ENCODE data around the gene ARL5A. TPM values are rescaled to one million over a fixed set of nuclear protein-coding genes. Genes with fewer than 3 reads are reported as not detected.

The ARL5A gene
- total RNA-seq, 2 experiments from 2014 or later = 54.6 to 63.2 TPM

DNA sequence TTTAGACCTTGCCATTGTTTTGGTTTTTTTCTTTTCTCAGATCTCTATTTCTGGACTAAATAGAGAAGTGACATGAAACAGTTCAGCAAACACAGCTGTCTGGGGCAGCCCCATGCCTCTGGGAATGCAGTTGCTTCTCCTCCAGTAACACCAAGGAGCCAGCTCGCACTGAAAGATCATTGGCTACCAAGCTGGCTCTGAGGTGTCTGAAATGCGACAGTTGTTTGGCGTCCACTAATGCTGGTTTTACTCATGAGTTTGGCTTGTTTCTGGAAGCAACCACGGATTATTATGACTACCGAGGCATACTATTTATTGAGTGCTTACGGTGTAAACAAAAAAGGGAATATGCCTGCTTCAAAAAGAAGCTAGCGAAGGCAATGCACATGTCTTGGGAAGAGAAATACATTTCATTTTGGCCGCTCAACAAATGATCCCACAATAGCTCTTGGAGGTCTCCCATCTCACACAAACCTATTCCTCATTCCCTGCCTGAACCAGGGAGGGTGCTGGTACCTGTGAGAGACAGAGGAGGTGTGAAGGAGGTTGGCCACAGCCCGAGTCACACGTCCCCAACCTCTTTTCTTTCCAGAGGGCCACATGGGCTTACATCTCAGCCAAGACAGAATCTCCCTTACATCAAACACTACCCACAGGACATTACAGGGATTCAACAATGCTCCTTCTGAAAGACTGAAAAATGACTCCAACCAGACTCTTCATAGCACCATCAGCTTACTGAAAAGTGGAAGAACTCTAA, 56.4 kb downstream of the ARL5A start:
- no peak for DNase-seq
- ChIA-PET POLR2A (no interaction called here), CTCF (no interaction called here)
- H3K4me3 Mint-ChIP-seq = no peak overlapping the region
- no peak overlapping the region for H3K27ac Mint-ChIP-seq
- H3K27me3 Mint-ChIP-seq = no peaks in the 10 kb centered on the region
- intact Hi-C loops (cut with micrococcal nuclease) = no loop called here
- H3K9me3 Mint-ChIP-seq = no peaks in the 10 kb centered on the region
- peaks cover 15% of the 10 kb centered on the region for H3K36me3 Mint-ChIP-seq
- H3K4me1 Mint-ChIP-seq (ENCODE audit: low read depth) = peaks cover 7% of the 10 kb centered on the region

DNA sequence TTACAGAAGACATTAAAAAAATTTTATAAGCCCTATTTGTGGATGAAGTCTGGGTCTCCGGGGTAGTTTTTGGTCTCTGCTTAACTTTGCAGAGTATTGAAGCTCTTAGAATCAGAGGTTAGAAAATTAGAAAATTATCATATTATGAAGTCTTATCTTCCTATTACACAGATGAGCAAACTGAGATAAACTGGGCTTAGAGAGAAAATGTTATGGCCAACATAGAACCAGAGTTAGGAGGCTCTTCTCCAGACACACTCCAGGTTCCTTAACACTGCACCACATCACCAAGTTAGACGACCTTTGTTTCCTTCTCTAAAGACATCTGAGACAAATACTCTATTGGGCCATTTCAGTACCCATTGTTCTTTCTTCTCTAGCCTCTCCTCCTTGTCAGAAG, 57.2 kb downstream of the ARL5A start:
- H3K9me3 Mint-ChIP-seq = no peaks in the 10 kb centered on the region
- peaks cover 7% of the 10 kb centered on the region for H3K36me3 Mint-ChIP-seq
- H3K4me1 Mint-ChIP-seq (ENCODE audit: low read depth) = peaks cover 11% of the 10 kb centered on the region
- intact Hi-C loops (cut with micrococcal nuclease) = no loop called here
- no peak for DNase-seq
- ChIA-PET CTCF (no interaction called here), POLR2A (no interaction called here)
- no peak overlapping the region for H3K27ac Mint-ChIP-seq
- H3K27me3 Mint-ChIP-seq = no peaks in the 10 kb centered on the region
- H3K4me3 Mint-ChIP-seq = no peak overlapping the region

DNA sequence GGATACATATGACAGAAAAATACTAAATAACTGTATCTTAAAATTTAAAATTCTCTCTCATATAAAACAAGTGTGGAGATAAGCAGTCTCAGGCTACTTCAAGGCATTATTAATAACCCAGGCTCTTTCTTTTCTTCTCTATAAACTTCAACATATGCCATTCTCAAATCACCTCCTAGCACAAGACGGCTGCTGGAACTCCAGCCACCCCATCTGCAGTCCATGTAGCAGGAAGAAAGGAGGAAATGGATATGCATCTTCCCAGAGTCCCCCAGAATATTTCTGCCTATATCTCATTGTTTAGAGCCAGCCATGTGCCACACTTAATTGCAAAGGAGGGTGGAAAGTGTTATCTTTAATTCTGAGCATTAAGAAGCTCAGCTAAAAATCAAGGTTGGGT, 58.6 kb downstream of the ARL5A start:
- CTCF ChIA-PET = no interaction called here
- Mint-ChIP-seq H3K27ac (no peak overlapping the region), H3K9me3 (no peaks in the 10 kb centered on the region), H3K4me1 (ENCODE audit: low read depth) (peaks cover 8% of the 10 kb centered on the region), H3K4me3 (no peak overlapping the region), H3K27me3 (no peaks in the 10 kb centered on the region), H3K36me3 (peaks cover 2% of the 10 kb centered on the region)
- no peak for DNase-seq
- intact Hi-C loops (cut with micrococcal nuclease) = loop anchor here (10.0 kb wide), 1 partner anchor 135 kb away; no protein-coding TSS in a partner anchor
- POLR2A ChIA-PET = no interaction called here

DNA sequence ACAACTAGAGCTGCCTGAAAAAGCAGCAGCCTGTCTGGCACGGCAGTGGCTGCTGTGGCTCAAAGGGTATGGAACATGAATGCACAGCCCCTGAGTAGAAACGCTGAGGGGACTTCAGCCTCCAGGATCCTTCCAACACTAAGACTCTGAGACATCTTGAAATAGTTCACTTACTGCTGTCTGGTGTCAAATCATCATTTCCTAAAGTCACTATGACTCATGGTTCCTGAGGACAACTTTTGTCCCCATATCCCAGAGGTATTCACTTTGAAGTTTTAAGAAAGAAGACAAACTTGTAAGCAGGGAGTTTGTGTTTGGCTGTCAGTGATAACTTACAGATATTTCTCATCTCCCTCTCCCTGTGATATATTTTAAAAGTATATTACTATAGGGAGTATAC, 60.7 kb downstream of the ARL5A start:
- ChIA-PET POLR2A (no interaction called here), CTCF (no interaction called here)
- H3K36me3 Mint-ChIP-seq = peaks cover 2% of the 10 kb centered on the region
- H3K9me3 Mint-ChIP-seq = no peaks in the 10 kb centered on the region
- no peaks in the 10 kb centered on the region for H3K27me3 Mint-ChIP-seq
- intact Hi-C loops (cut with micrococcal nuclease) = loop anchor here (10.0 kb wide), 1 partner anchor 133 kb away; no protein-coding TSS in a partner anchor
- no peak overlapping the region for H3K4me3 Mint-ChIP-seq
- DNase-seq = no peak
- no peak overlapping the region for H3K27ac Mint-ChIP-seq
- peaks cover 8% of the 10 kb centered on the region for H3K4me1 Mint-ChIP-seq (ENCODE audit: low read depth)

DNA sequence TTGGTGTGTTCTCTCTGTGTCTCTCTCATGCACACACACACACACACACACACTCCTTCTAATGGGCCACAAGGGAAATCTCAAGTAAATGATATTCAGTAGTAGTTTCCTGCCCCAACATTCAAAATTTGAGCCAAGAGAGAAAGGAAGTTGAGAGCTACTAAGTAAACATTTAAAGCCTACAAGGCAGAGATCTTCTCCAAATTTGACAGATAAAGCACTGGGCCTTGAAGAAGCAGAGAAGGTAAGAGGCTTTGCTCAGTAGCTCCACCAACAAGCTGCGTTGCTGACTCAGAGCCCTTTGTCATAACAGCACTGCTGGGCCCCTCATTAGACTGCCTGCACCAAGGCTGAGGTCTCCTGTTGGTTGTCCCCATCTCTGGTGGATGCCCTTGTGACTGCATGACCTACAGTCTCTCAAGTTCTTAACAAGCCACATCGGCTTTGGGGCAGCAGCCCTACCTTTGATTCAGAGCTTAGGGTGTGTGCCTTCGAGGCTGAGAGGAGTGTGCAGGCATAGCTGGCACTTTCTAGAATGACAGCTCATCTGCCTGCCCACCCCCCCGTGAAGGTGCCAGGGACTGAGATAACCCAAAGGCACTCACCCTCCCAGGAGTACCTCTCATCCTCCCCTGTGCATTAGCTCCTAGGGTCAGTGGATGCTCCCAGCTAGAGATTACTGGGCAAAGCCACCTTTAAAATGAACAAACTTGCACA, 61.6 kb downstream of the ARL5A start:
- Mint-ChIP-seq H3K27ac (no peak overlapping the region), H3K27me3 (no peaks in the 10 kb centered on the region), H3K9me3 (no peaks in the 10 kb centered on the region), H3K4me3 (no peak overlapping the region), H3K4me1 (ENCODE audit: low read depth) (peaks cover 8% of the 10 kb centered on the region), H3K36me3 (peaks cover 2% of the 10 kb centered on the region)
- POLR2A ChIA-PET = no interaction called here
- DNase-seq = peak; percentile 56
- intact Hi-C loops (cut with micrococcal nuclease) = loop anchor here (10.0 kb wide), 1 partner anchor 132 kb away; no protein-coding TSS in a partner anchor
- CTCF ChIA-PET = interaction anchor here (0.9 kb wide), 1 partner anchor 260 kb away, joined by 3 read pairs; no protein-coding TSS in a partner anchor

DNA sequence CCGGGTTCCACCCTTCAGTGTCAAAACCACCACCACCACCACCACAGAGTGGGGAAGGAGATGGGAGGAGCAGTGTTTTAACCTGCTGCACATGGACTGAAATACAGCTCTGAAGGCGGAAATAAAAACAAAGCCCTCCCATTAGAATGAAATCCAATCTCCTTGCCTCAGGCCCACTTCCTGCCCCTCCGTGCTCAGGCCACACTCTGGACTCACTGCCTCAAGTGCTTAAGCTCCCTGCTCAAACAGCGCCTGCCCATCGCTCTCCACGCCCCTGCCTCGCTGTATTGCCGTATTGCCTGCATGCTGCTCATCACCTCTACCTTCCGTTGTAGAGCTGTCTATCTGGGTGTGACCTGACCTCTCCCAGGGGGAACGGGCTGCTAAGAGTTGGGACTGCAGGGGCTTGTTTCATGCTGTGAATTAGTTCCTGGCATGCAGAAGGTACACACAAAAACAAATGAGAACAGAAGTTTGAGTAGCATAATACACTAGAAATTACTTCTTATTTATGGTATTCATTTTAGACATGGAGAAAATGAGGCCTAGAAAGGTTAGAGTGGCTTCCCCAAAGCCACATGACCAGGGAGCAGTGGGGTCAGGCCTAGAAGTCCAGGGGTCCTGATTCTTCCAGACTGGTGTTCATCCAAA, 62.3 kb downstream of the ARL5A start:
- no peaks in the 10 kb centered on the region for H3K9me3 Mint-ChIP-seq
- ChIA-PET POLR2A (no interaction called here), CTCF (interaction anchor here (0.9 kb wide), 1 partner anchor 260 kb away, joined by 3 read pairs; no protein-coding TSS in a partner anchor)
- H3K4me3 Mint-ChIP-seq = no peak overlapping the region
- no peaks in the 10 kb centered on the region for H3K27me3 Mint-ChIP-seq
- no peak overlapping the region for H3K27ac Mint-ChIP-seq
- DNase-seq = no peak
- peaks cover 4% of the 10 kb centered on the region for H3K36me3 Mint-ChIP-seq
- H3K4me1 Mint-ChIP-seq (ENCODE audit: low read depth) = peaks cover 8% of the 10 kb centered on the region
- intact Hi-C loops (cut with micrococcal nuclease) = loop anchor here (10.0 kb wide), 1 partner anchor 131 kb away; no protein-coding TSS in a partner anchor

DNA sequence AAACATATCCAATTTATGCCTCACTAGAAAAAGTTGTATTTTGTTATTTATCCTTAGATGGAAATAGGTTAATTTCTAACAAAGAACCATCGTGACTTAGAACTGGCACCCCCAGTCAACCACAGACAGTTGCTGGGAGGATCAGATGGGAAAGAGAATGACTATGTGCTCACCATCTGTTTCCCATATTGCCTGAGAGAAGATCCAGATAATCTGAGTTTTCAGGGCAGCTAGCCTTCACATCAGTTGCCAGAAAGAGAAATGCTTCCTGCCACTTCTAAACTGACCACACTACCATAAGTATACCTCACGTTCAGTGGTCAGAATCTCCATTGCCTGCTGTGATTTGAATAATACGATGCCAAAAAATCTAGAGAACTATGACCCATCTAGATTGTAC, 65.5 kb downstream of the ARL5A start:
- intact Hi-C loops (cut with micrococcal nuclease) = loop anchor here (10.0 kb wide), 1 partner anchor 128 kb away; no protein-coding TSS in a partner anchor
- Mint-ChIP-seq H3K27ac (no peak overlapping the region), H3K4me1 (ENCODE audit: low read depth) (peaks cover 8% of the 10 kb centered on the region), H3K4me3 (no peak overlapping the region), H3K9me3 (no peaks in the 10 kb centered on the region), H3K36me3 (peaks cover 4% of the 10 kb centered on the region), H3K27me3 (no peaks in the 10 kb centered on the region)
- POLR2A ChIA-PET = no interaction called here
- CTCF ChIA-PET = no interaction called here
- no peak for DNase-seq

DNA sequence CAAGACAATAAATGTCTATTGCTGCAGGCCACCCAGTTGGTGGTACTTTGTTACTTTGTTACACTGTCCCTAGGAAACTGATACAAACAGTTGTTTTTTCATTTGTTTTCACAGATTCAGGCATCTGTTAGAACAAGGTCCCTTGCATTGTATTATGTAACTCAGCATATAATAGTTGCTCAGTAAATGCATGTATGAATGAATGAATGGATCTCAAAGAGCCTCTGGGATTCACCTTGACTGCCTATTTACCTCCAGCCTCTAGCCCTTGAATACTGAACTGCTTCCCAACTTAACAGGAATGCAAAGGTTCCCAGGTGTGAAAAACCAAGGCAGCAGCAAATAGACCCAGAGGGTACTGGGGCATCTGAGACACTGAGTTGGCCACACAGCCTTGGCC, 66.5 kb downstream of the ARL5A start:
- Mint-ChIP-seq H3K9me3 (no peaks in the 10 kb centered on the region), H3K4me3 (no peak overlapping the region), H3K4me1 (ENCODE audit: low read depth) (peaks cover 3% of the 10 kb centered on the region), H3K27ac (no peak overlapping the region), H3K27me3 (no peaks in the 10 kb centered on the region), H3K36me3 (peaks cover 2% of the 10 kb centered on the region)
- no peak for DNase-seq
- intact Hi-C loops (cut with micrococcal nuclease) = loop anchor here (10.0 kb wide), 1 partner anchor 127 kb away; no protein-coding TSS in a partner anchor
- ChIA-PET POLR2A (no interaction called here), CTCF (no interaction called here)

DNA sequence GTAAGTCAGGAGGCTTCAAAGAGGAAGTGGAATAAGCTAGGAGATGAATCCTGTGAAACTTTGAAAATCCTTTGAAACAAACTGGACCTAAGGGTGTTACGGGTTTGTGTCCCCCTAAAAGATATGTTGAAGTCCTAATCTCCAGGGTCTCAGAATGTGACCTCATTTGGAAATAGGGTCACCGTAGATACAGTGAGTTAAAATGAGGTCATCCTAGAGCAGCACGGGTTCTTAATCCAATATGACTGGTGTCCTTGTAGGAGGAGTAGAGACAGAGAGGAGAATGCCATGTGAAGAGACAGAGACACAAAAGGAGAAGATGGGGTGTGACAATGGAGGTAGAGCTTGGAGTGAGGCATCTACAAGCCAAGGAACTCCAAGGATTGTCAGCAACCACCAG, 67.0 kb downstream of the ARL5A start:
- H3K4me1 Mint-ChIP-seq (ENCODE audit: low read depth) = no peaks in the 10 kb centered on the region

DNA sequence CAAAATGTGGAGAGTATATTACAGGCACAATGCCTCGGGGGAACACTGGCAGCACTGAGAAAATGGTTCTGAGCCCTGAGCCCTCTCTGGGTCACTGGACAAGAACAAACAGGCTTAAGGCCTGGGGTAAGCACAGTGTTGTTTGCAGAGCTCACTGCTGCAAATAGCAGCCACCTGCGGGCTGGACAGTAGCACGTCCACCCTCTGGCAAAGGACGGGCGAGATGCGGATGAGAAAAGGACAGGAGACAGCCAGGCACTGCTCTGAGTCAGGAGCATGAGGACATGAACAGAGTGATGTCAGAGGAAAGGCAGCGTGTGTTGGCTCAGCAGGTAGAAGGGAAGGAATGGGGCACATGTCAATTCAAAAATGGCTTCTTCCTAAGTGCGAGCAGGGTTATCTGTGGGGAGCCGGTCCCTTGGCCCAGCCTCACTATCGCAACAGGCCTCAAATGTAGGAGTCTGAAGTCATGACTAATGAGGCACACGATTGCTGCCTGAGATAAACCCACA, 68.0 kb downstream of the ARL5A start:
- intact Hi-C loops (cut with micrococcal nuclease) = loop anchor here (10.0 kb wide), 1 partner anchor 125 kb away; no protein-coding TSS in a partner anchor
- H3K27ac Mint-ChIP-seq = no peak overlapping the region

More for the DNA sequence above, 67.0 kb downstream of the ARL5A start:
- no peaks in the 10 kb centered on the region for H3K9me3 Mint-ChIP-seq
- ChIA-PET CTCF (no interaction called here), POLR2A (no interaction called here)
- H3K36me3 Mint-ChIP-seq = peaks cover 2% of the 10 kb centered on the region
- intact Hi-C loops (cut with micrococcal nuclease) = loop anchor here (10.0 kb wide), 1 partner anchor 126 kb away; no protein-coding TSS in a partner anchor
- no peaks in the 10 kb centered on the region for H3K27me3 Mint-ChIP-seq
- DNase-seq = no peak
- H3K4me3 Mint-ChIP-seq = no peak overlapping the region
- no peak overlapping the region for H3K27ac Mint-ChIP-seq

DNA sequence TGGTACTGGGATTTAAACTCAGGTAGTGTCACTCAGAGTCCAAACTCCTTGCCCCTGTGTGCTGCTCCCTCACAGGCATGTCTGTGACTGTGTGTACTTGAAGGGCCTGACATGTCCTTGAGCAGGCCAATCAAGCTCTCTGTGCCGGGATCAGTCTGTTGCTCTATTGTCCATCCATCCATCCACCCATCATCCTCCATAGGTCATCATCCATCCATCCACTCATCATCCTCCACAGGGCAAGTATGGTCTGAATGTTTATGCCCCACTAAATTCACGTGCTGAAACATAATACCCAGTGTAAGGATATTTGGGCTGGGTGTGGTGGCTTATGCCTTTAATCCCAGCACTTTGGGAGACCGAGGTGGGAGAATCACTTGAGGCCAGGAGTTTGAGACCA, 69.5 kb downstream of the ARL5A start:
- ChIA-PET POLR2A (no interaction called here), CTCF (no interaction called here)
- Mint-ChIP-seq H3K9me3 (no peaks in the 10 kb centered on the region), H3K27me3 (no peaks in the 10 kb centered on the region), H3K36me3 (peaks cover 2% of the 10 kb centered on the region), H3K4me3 (no peak overlapping the region), H3K27ac (no peak overlapping the region), H3K4me1 (ENCODE audit: low read depth) (no peaks in the 10 kb centered on the region)
- DNase-seq = no peak
- intact Hi-C loops (cut with micrococcal nuclease) = no loop called here

More for the DNA sequence above, 68.0 kb downstream of the ARL5A start:
- DNase-seq = no peak
- Mint-ChIP-seq H3K27me3 (no peaks in the 10 kb centered on the region), H3K9me3 (no peaks in the 10 kb centered on the region), H3K4me1 (ENCODE audit: low read depth) (no peaks in the 10 kb centered on the region), H3K4me3 (no peak overlapping the region), H3K36me3 (peaks cover 2% of the 10 kb centered on the region)
- ChIA-PET POLR2A (no interaction called here), CTCF (no interaction called here)

DNA sequence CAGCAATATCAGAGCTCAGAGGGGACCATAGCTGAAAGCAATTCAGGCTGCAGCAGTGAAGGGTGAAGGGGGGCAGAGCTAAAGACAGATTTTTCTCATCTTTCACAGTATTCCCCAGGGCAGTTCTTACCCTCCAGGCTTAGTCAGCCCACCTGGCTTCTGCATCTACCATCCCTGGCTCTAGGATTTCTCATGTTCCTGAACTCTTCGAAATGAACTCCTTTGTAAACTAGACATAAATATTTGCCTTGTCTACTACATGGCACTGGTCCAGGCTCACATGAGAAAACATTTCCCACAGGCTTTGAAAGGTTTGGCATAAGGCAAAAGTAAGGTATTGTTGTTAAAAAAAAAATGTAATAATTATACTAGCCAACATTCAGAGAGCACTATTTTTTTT, 70.4 kb downstream of the ARL5A start:
- Mint-ChIP-seq H3K36me3 (peaks cover 2% of the 10 kb centered on the region), H3K4me3 (no peak overlapping the region), H3K4me1 (ENCODE audit: low read depth) (no peaks in the 10 kb centered on the region), H3K27me3 (no peaks in the 10 kb centered on the region), H3K9me3 (no peaks in the 10 kb centered on the region), H3K27ac (no peak overlapping the region)
- intact Hi-C loops (cut with micrococcal nuclease) = no loop called here
- CTCF ChIA-PET = no interaction called here
- no peak for DNase-seq
- POLR2A ChIA-PET = no interaction called here
